Thoracic aorta (tissue), 2 donors: ENCODE data around the gene RHCE. TPM values are rescaled to one million over a fixed set of nuclear protein-coding genes. Genes with fewer than 3 reads are reported as not detected.
"Not testable (repeated sequence)": the region's sequence is repeated elsewhere in the genome, so short reads cannot be mapped to it uniquely, and the experiment has no call there.

Experiments used
- ATAC-seq: fragments of 150-250 bp; one replicate; pipeline ENCODE4 v1.8.0; 2017; ENCODE audit warnings: low read depth; ENCODE audit not compliant: insufficient number of reproducible peaks, low FRiP score
- DNase-seq: peaks from one replicate; pipeline ENCODE4 v3.0.0-alpha.2; 2020; ENCODE audit warnings: low spot score
- H3K27ac ChIP-seq, 2 donors: fragments of 200-600 bp; sonication (generic); 1 replicate in 1 of 2; 2 replicates in 1 of 2; pipeline ENCODE4 v1.5.1; 2016; ENCODE audit warnings: mild to moderate bottlenecking in 2 of 2, moderate library complexity in 2 of 2
- H3K27me3 ChIP-seq: fragments of 200-600 bp; sonication (generic); replicated peaks from 2 replicates; pipeline ENCODE4 v1.6.0; 2016; ENCODE audit warnings: mild to moderate bottlenecking; ENCODE audit not compliant: insufficient read depth
- H3K36me3 ChIP-seq: fragments of 200-600 bp; sonication (generic); one replicate; pipeline ENCODE4 v1.5.1; 2016
- H3K4me1 ChIP-seq, 2 donors: fragments of 200-600 bp; sonication (generic); 1 replicate in 1 of 2; 2 replicates in 1 of 2; pipeline versions ENCODE4 v1.5.1 to v1.6.0; 2016; ENCODE audit warnings: low read depth in 2 of 2, mild to moderate bottlenecking in 1 of 2; ENCODE audit not compliant: control insufficient read depth in 1 of 2
- H3K4me3 ChIP-seq: fragments of 200-600 bp; sonication (generic); 2 replicates; pipeline ENCODE4 v1.5.1; 2016; ENCODE audit warnings: mild to moderate bottlenecking
- H3K9me3 ChIP-seq: fragments of 200-600 bp; sonication (generic); 2 replicates; pipeline ENCODE4 v1.5.1; 2016
- total RNA-seq, 2 donors: library from RNA; depleted of rRNA; stranded (reverse); fragments of >200 nt; gene quantifications; one replicate each; pipeline versions ENCODE4 v1.1.0 to v1.2.3, GENCODE V29; 2016
- TF ChIP-seq, protein P1 (sequence below): fragments of 200-600 bp; sonication (generic); IDR thresholded peaks from one replicate; pipeline ENCODE4 v1.5.1; 2019; ENCODE audit warnings: antibody characterized with exemption

RHCE gene
- not detected for total RNA-seq

DNA sequence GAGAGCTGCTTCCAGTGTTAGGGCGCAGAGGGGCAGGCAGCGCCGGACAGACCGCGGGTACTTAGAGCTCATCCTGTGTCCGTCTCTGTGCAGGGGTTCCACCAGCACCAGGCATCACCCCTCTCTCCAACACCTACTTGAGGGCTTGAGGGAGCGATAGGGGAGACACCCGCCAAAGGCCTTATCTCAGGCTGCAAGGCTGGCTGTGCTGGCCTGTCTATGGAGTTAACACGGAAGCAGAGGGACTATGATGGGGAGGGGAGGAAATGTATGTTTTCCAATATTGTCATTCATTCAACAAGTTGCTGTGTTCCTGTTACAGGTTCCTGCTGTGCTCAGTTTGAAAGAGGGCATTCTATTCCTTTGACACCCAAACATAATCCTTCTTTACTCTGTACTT is at the start of gene RHCE:
Gene RHCE, minus strand, starts transcription at position 111 of the 400 bp plus-strand sequence. Its CDS starts 39 bp downstream, at position 72.
- ATAC-seq, DNase-seq, H3K9me3 ChIP-seq, H3K27me3 ChIP-seq, H3K36me3 ChIP-seq, H3K27ac ChIP-seq, H3K4me1 ChIP-seq, H3K4me3 ChIP-seq: not testable (repeated sequence)

DNA sequence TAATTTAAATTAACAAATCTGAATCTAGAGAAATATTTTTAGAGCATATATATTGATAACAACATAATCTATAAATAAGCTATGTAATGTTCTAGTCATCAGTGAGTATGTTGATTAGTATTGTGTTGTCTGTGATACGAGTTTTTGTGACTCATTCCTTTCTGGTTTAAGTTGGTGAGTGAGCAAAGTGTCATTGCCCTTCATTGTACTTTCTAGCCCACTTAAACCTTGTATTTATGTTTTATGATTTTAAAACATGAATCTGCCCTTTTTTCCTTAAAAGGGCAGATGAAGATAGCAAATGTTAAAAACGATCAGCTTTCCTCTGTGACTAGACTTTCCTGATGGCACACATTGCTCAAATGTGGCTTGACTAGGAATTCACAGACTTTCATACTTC is 48.6 kb upstream of the RHCE start:
- Histone ChIP-seq H3K27ac (no peak overlapping the region), H3K36me3 (no peaks in the 10 kb centered on the region), H3K4me1 (peaks cover 15 to 39% of the 10 kb centered on the region in 2 donors), H3K27me3 (no peaks in the 10 kb centered on the region), H3K4me3 (no peak overlapping the region), H3K9me3 (no peaks in the 10 kb centered on the region)
- ATAC-seq (no peak), DNase-seq (no peak)
- TF ChIP-seq, protein P1, sequence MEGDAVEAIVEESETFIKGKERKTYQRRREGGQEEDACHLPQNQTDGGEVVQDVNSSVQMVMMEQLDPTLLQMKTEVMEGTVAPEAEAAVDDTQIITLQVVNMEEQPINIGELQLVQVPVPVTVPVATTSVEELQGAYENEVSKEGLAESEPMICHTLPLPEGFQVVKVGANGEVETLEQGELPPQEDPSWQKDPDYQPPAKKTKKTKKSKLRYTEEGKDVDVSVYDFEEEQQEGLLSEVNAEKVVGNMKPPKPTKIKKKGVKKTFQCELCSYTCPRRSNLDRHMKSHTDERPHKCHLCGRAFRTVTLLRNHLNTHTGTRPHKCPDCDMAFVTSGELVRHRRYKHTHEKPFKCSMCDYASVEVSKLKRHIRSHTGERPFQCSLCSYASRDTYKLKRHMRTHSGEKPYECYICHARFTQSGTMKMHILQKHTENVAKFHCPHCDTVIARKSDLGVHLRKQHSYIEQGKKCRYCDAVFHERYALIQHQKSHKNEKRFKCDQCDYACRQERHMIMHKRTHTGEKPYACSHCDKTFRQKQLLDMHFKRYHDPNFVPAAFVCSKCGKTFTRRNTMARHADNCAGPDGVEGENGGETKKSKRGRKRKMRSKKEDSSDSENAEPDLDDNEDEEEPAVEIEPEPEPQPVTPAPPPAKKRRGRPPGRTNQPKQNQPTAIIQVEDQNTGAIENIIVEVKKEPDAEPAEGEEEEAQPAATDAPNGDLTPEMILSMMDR, result no peak

DNA sequence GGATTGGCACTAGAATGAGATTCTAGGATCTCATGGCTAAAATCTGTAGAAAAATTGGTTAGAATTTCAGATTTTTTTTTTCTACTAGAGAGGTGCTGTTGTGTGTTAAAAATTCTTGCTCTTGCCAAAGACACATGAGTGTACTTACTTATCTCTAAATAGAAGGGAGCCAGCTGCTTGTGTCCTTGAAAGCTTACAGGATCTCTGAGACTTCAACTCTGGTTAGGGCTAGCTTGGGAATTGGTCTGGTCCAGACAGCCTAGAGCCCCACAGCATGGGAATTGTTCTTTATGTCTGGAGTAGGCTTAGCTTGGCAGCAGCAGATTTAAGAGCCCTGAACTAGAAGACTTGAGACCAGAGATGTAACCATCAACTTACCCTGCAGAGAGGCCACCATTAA is 47.4 kb upstream of the RHCE start:
- peaks cover 9 to 37% of the 10 kb centered on the region in 2 donors for H3K4me1 ChIP-seq
- H3K27ac ChIP-seq, result no peak overlapping the region
- H3K4me3 ChIP-seq, result no peak overlapping the region
- H3K36me3 ChIP-seq, result no peaks in the 10 kb centered on the region
- no peaks in the 10 kb centered on the region for H3K9me3 ChIP-seq
- no peaks in the 10 kb centered on the region for H3K27me3 ChIP-seq
- DNase-seq (no peak), ATAC-seq (no peak)
- TF ChIP-seq, protein P1, result no peak

DNA sequence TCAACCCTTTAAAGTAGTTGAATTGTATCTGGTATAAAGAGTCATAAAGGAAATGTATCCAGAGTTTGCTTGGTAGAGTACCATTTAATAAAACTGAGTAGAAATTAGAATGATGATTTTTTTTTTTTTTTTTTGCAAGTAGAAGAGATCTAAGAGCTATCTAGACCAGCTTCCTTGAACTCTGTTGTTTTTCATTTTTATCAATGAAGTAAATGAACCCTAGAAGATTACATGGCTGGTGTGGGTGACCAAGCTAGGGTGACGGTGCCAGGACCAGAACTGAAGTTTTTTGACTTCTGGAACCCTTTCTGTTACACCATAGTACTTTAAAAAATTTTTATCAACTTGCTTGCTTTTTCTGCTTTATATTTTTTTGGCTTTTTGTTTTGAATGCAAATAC is 47.0 kb upstream of the RHCE start:
- Histone ChIP-seq H3K27me3 (no peaks in the 10 kb centered on the region), H3K36me3 (no peaks in the 10 kb centered on the region), H3K27ac (no peak overlapping the region), H3K4me3 (no peak overlapping the region), H3K9me3 (no peaks in the 10 kb centered on the region), H3K4me1 (peaks cover 13 to 41% of the 10 kb centered on the region in 2 donors)
- ATAC-seq, result no peak
- TF ChIP-seq, protein P1, result no peak
- no peak for DNase-seq

DNA sequence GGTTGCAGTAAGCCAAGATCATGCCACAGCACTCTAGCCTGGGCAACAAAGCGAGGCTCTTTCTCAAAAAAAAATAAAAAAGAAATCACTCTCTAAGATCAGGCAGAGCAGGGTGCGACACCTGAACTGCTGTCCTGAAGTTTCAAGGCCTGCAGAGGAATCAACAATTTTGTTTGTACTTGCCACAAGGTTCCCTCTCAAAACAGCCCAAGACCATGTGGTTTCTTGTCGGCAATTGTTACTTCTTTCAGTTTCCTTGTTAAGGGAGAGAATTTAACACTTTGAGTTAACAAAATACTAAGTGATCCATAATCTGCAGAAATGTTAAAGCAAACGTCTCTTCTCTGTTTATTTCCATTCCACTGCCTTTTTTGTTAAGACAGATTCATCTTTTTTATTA is 46.6 kb upstream of the RHCE start:
- H3K27me3 ChIP-seq, result no peaks in the 10 kb centered on the region
- ATAC-seq (no peak), DNase-seq (no peak)
- H3K9me3 ChIP-seq, result no peaks in the 10 kb centered on the region
- TF ChIP-seq, protein P1, result no peak
- H3K4me1 ChIP-seq, result peaks cover 16 to 44% of the 10 kb centered on the region in 2 donors
- H3K36me3 ChIP-seq, result no peaks in the 10 kb centered on the region
- no peak overlapping the region for H3K4me3 ChIP-seq
- no peak overlapping the region for H3K27ac ChIP-seq

DNA sequence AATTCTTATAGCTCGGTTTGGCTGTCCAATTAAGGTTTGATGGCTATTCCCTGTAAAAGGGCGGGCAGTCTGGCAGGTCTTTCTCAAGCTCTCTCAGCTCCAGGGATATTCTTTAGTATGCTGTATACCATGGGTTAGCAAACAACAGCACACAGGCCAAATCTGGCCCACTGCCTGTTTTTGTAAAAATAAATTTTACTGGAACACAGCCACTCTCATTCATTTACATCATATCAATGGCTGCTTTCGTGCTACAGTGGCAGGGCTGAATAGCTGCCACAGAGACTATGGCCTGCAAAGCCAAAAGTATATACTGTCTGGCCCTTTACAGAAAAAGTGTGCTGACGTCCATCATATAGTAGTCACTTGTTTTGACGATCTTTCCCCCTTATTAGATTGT is 42.1 kb upstream of the RHCE start:
- DNase-seq, result no peak
- H3K27ac ChIP-seq, result no peak overlapping the region
- TF ChIP-seq, protein P1, result no peak
- H3K9me3 ChIP-seq, result no peaks in the 10 kb centered on the region
- ATAC-seq, result no peak
- H3K4me1 ChIP-seq, result peaks cover 15 to 50% of the 10 kb centered on the region in 2 donors
- H3K36me3 ChIP-seq, result peaks cover 4% of the 10 kb centered on the region
- H3K27me3 ChIP-seq, result no peaks in the 10 kb centered on the region
- no peak overlapping the region for H3K4me3 ChIP-seq
